HG03565 (cell line): Measurements from ENCODE around the gene SCO2.
A peak's percentile ranks its signal among the peaks of the same experiment; 100 is the strongest.
"Not testable (repeated sequence)": the region's sequence is repeated elsewhere in the genome, so short reads cannot be mapped to it uniquely, and the experiment has no call there.

Experiments used
- ATAC-seq: cut with Tn5 transposase; IDR thresholded peaks from one replicate; pipeline ENCODE4 v1.9.1; 2021; ENCODE audit warnings: mild to moderate bottlenecking, moderate library complexity; ENCODE audit not compliant: unreplicated experiment

Gene SCO2

GRCh38 chr22:50522208-50522805, 3.1 kb downstream of the SCO2 start:
- ATAC-seq: no peak

GRCh38 chr22:50521710-50522109, 3.7 kb downstream of the SCO2 start:
- no peak for ATAC-seq

GRCh38 chr22:50520826-50521453, 4.5 kb downstream of the SCO2 start:
- ATAC-seq: no peak

- not testable (repeated sequence) for ATAC-seq
Measured at GRCh38 chr22:50520184-50520583, 5.2 kb downstream of the SCO2 start.

- ATAC-seq: no peak
Measured at GRCh38 chr22:50519151-50519550, 6.2 kb downstream of the SCO2 start.

- no peak for ATAC-seq
Measured at GRCh38 chr22:50518606-50519005, 6.8 kb downstream of the SCO2 start.

GRCh38 chr22:50517495-50518260, 7.7 kb downstream of the SCO2 start:
- no peak for ATAC-seq

GRCh38 chr22:50516891-50517290, 8.5 kb downstream of the SCO2 start:
- no peak for ATAC-seq

GRCh38 chr22:50516068-50516467, 9.3 kb downstream of the SCO2 start:
- no peak for ATAC-seq

- no peak for ATAC-seq
Measured at GRCh38 chr22:50513175-50513574, 12.2 kb downstream of the SCO2 start.

GRCh38 chr22:50508897-50509296, 16.5 kb downstream of the SCO2 start:
- no peak for ATAC-seq

- peak; percentile 72 for ATAC-seq
Measured at GRCh38 chr22:50507991-50508884, 17.2 kb downstream of the SCO2 start, which contains the start of gene NCAPH2. NCAPH2 (plus strand) TSS chr22:50508224; CDS start chr22:50508338, 114 bp downstream.

- peak; percentile 33 for ATAC-seq
Measured at GRCh38 chr22:50507421-50507990, 17.9 kb downstream of the SCO2 start, which contains the start of gene LMF2. LMF2 (minus strand) TSS chr22:50507702; CDS start chr22:50507675, 27 bp downstream.

- ATAC-seq: no peak
Measured at GRCh38 chr22:50506611-50507420, 18.6 kb downstream of the SCO2 start.

- ATAC-seq: no peak
Measured at GRCh38 chr22:50505776-50506610, 19.4 kb downstream of the SCO2 start.

- no peak for ATAC-seq
Measured at GRCh38 chr22:50505276-50505775, 20.1 kb downstream of the SCO2 start.

GRCh38 chr22:50504369-50505211, 20.8 kb downstream of the SCO2 start:
- no peak for ATAC-seq
